Activated naive CD8-positive, alpha-beta T cell treated with anti-CD3 and anti-CD28 coated beads, Interleukin-2, amount 10 ng/mL, durations not matched to agents 7 days and 5 days (primary cell): ENCODE results near the gene SRR. TPM values are rescaled to one million over a fixed set of nuclear protein-coding genes. Genes with fewer than 3 reads are reported as not detected.

Experiments
- ATAC-seq: fragments of 150-1000 bp; cut with Tn5 transposase; one replicate; pipeline ENCODE4 v1.10.0; 2021; ENCODE audit warnings: low read depth, moderate library complexity
- POLR2A ChIA-PET: fragments of 350-600 bp; sonication (Branson Sonifier 250); formaldehyde crosslinking; loops from one replicate; lab custom pipeline; 2021; ENCODE audit warnings: antibody characterized with exemption; lab: Charles Lee
- DNase-seq: peaks from one replicate; pipeline ENCODE4 v3.0.0; 2021
- H3K27ac Mint-ChIP-seq: one replicate; pipeline ENCODE4 v1.8.0; 2022; ENCODE audit warnings: mild to moderate bottlenecking, mixed read lengths
- H3K27me3 Mint-ChIP-seq: one replicate; pipeline ENCODE4 v1.8.0; 2022; ENCODE audit warnings: mild to moderate bottlenecking, moderate library complexity, mixed read lengths
- H3K36me3 Mint-ChIP-seq: one replicate; pipeline ENCODE4 v1.8.0; 2021; ENCODE audit warnings: mild to moderate bottlenecking, mixed read lengths
- H3K4me1 Mint-ChIP-seq: one replicate; pipeline ENCODE4 v1.8.0; 2021; ENCODE audit warnings: mixed read lengths
- H3K4me3 Mint-ChIP-seq: one replicate; pipeline ENCODE4 v1.8.0; 2022; ENCODE audit warnings: mild to moderate bottlenecking, moderate library complexity, mixed read lengths
- H3K9me3 Mint-ChIP-seq: one replicate; pipeline ENCODE4 v1.8.0; 2021; ENCODE audit warnings: mixed read lengths
- total RNA-seq, 2 experiments: library from RNA; stranded (reverse); gene quantifications; one replicate each; pipeline ENCODE4 v1.2.3, GENCODE V29; 2021

The SRR gene
- total RNA-seq, 2 experiments from 2014 or later: 16.3 to 19.8 TPM

DNA sequence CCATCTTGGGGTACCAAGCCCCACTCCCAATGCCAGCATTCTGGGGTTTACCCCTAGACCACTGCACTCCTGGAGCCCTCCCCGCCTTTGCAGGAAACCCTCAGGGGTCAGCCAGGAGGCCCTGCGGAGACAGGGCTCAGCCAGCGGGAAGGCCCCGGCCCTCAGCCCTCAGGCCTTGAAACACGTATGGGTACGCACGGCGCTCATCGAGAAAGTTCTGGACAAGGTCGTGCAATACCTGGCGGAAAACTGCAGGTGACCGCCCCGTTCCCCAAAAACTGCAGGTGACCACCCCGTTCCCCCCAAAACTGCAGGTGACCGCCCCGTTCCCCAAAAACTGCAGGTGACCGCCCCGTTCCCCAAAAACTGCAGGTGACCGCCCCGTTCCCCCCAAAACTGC lies 58.3 kb downstream of the SRR start:
- Mint-ChIP-seq H3K27me3 (no peaks in the 10 kb centered on the region), H3K9me3 (no peaks in the 10 kb centered on the region), H3K36me3 (peaks cover 8% of the 10 kb centered on the region), H3K4me1 (peaks cover 2% of the 10 kb centered on the region), H3K27ac (no peak overlapping the region), H3K4me3 (no peak overlapping the region)
- POLR2A ChIA-PET: no interaction called here
- no peak for DNase-seq
- ATAC-seq: no peak

DNA sequence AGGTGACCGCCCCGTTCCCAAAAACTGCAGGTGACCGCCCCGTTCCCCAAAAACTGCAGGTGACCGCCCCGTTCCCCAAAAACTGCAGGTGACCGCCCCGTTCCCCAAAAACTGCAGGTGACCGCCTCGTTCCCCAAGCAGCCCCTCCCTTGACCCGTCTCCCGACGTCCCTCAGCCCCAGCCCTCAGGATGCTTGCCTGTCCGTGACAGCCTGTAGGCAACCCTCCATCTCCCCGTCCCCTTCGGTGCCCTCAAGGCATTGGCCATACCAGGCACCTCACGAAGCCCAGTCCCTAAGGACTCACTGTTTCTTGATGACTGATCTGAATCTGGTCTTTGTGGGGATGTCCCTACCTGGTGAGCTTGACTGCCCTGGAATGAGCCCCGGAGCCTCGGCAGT lies 58.7 kb downstream of the SRR start:
- peaks cover 4% of the 10 kb centered on the region for H3K4me1 Mint-ChIP-seq
- ATAC-seq (no peak), DNase-seq (no peak)
- H3K36me3 Mint-ChIP-seq: peaks cover 8% of the 10 kb centered on the region
- H3K27ac Mint-ChIP-seq: no peak overlapping the region
- no peaks in the 10 kb centered on the region for H3K27me3 Mint-ChIP-seq
- no peaks in the 10 kb centered on the region for H3K9me3 Mint-ChIP-seq
- no peak overlapping the region for H3K4me3 Mint-ChIP-seq
- POLR2A ChIA-PET: no interaction called here

DNA sequence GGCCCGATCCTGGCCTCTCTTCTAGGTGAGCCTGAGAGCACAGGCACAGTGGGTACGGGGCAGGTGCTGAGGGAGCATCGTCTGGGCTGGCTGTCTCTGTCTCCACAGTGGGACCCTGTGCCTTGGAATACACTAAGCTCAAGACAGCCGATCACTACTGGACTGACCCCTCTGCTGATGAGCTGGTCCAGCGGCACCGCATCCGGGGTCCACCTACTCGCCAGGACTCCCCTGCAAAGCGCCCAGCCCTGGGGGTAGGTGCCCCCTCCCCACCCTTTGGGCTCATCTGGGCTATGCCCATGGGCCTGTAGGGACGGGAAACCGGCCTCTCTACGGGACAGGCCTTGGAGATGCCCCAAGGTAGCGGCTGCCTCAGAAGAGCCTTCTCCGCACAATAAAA lies 59.1 kb downstream of the SRR start:
- H3K4me3 Mint-ChIP-seq: no peak overlapping the region
- POLR2A ChIA-PET: no interaction called here
- no peaks in the 10 kb centered on the region for H3K27me3 Mint-ChIP-seq
- DNase-seq (no peak), ATAC-seq (no peak)
- H3K4me1 Mint-ChIP-seq: peaks cover 4% of the 10 kb centered on the region
- no peaks in the 10 kb centered on the region for H3K9me3 Mint-ChIP-seq
- peaks cover 8% of the 10 kb centered on the region for H3K36me3 Mint-ChIP-seq
- no peak overlapping the region for H3K27ac Mint-ChIP-seq

DNA sequence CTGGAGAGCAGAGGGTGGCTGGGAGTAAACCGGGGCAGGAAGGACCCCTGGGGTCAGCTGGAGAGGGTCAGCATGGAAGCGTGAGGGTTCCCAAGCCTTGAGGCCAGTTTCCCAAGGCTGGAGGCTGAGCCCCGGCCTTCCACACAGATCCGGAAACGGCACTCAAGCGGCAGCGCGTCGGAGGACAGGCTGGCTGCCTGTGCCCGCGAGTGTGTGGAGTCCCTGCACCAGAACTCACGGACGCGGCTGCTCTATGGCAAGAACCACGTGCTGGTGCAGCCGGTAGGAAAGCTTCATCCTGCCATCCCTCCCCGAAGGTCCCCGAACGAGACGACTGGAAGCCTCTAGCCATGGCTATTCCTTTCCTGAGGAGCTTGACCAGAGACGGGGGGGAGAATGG lies 59.6 kb downstream of the SRR start:
- no peaks in the 10 kb centered on the region for H3K9me3 Mint-ChIP-seq

DNA sequence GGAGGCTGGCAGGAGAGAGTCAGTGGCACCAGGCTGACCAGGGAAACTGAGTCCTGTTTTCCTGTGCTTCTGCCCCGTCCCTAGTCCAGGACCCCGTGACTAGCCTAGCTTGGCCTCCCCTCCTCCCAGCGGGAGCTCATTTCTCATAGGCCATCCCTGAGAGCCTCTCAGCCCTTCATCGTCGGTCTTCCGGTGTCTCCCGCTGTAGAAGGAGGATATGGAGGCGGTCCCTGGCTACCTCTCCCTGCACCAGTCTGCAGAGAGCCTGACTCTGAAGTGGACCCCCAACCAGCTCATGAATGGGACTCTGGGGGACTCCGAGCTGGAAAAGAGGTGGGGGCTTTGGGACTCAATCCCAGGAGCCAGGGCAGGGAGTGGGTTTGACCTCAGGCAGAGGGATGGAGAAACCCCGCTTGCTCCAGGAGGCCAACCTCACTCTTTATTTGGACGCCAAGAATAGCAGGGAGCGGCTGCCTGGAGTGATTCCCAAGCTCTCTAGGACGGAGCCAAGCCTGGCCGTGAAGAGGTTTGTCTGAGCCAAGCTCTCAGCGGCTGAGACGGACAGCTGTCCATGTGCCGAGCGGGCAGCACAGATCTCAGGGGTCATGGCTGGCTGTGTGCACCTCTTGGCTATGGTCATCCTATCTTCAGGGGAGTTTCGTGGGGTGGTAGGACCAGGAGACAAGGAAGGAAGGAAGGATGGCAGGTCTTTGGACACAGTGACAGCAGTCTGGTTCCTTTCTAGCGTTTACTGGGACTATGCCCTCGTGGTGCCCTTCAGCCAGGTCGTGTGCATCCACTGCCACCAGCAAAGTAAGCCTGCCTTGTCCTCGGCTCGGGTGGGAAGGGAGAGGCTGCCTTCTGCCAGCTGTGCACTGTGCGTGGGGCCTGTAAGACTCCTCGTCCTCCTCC lies 60.4 kb downstream of the SRR start:
- DNase-seq: no peak
- POLR2A ChIA-PET: no interaction called here
- no peak overlapping the region for H3K27ac Mint-ChIP-seq

More for the DNA sequence above, 59.6 kb downstream of the SRR start:
- no peak for DNase-seq
- H3K27ac Mint-ChIP-seq: no peak overlapping the region
- H3K36me3 Mint-ChIP-seq: peaks cover 8% of the 10 kb centered on the region
- no peak for ATAC-seq
- peaks cover 4% of the 10 kb centered on the region for H3K4me1 Mint-ChIP-seq
- no peak overlapping the region for H3K4me3 Mint-ChIP-seq
- H3K27me3 Mint-ChIP-seq: no peaks in the 10 kb centered on the region
- POLR2A ChIA-PET: no interaction called here

DNA sequence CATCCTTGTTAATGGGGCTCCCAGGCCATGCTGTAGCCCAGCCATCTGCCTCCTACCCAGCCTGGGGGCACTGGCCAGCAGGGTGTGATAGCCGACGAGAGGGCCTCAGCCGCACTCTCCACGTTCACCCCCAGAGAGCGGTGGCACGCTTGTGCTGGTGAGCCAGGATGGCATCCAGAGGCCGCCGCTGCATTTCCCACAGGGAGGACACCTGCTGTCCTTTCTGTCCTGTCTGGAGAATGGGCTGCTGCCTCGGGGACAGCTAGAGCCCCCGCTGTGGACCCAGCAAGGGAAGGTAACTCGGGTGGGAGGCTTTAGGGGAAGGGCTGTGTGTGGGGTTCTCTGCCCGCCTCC lies 61.0 kb downstream of the SRR start:
- POLR2A ChIA-PET: interaction anchor here (0.6 kb wide), 1 partner anchor 68 kb away, joined by 7 read pairs; no protein-coding TSS in a partner anchor

More for the DNA sequence above, 60.4 kb downstream of the SRR start:
- Mint-ChIP-seq H3K27me3 (no peaks in the 10 kb centered on the region), H3K9me3 (no peaks in the 10 kb centered on the region), H3K4me3 (no peak overlapping the region), H3K4me1 (peaks cover 4% of the 10 kb centered on the region), H3K36me3 (peaks cover 8% of the 10 kb centered on the region)
- no peak for ATAC-seq

DNA sequence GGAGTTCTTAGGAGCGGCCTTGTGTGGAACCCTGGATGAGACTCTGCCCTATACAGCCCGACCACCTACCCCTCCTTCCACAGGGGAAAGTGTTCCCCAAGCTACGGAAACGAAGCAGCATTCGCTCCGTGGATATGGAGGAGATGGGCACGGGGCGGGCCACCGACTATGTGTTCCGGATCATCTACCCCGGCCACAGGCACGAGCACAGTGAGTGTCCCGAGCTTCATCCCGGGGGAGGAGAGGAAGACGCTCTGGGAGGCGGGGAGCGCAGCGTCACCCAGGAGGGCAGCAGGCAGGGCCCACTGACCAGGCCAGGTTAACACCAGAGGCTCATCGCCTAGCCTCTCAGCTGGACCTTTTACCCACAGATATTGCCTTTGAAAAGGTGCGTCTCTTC lies 61.4 kb downstream of the SRR start:
- H3K36me3 Mint-ChIP-seq: peaks cover 8% of the 10 kb centered on the region
- POLR2A ChIA-PET: interaction anchor here (0.6 kb wide), 1 partner anchor 69 kb away, joined by 7 read pairs; no protein-coding TSS in a partner anchor
- no peaks in the 10 kb centered on the region for H3K27me3 Mint-ChIP-seq
- peaks cover 4% of the 10 kb centered on the region for H3K4me1 Mint-ChIP-seq
- ATAC-seq: no peak
- H3K9me3 Mint-ChIP-seq: no peaks in the 10 kb centered on the region
- DNase-seq: no peak
- no peak overlapping the region for H3K4me3 Mint-ChIP-seq
- no peak overlapping the region for H3K27ac Mint-ChIP-seq

More for the DNA sequence above, 61.0 kb downstream of the SRR start:
- no peaks in the 10 kb centered on the region for H3K27me3 Mint-ChIP-seq
- no peaks in the 10 kb centered on the region for H3K9me3 Mint-ChIP-seq
- H3K4me3 Mint-ChIP-seq: no peak overlapping the region
- no peak for ATAC-seq
- no peak overlapping the region for H3K27ac Mint-ChIP-seq
- H3K4me1 Mint-ChIP-seq: peaks cover 4% of the 10 kb centered on the region
- peaks cover 8% of the 10 kb centered on the region for H3K36me3 Mint-ChIP-seq
- no peak for DNase-seq

DNA sequence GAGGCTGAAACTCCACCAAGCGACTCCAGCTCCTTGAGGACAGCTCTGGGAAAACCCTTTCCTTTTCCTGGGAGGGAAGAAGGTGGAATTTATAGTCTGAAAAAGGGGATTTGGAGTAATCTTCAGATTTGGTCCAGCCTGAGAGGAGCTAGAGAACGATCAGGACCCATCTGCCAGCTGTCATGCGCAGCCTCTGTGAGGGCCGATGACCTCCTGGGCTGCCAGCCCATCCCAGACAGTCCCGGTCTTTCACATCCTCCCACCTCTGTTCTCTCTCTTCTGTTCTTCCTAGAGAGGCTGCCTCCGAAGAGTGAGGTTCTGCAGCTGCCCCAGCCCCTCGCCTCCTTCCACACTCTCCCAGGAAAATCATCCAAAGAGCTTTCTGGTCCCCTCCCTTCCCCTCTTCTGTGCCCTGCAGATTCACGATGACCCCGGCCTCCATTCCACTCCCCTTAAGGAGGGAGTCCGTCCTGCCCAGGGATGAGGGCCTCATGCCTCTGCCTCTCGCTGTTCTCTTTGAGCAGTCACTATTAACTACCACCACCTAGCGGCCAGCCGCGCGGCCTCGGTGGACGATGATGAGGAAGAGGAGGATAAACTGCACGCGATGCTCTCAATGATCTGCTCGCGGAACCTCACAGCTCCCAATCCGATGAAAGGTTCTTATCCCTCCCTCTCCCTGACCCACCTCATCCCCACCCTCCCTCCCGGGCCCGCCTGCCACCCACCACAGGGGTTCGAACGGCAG lies 63.2 kb downstream of the SRR start:
- DNase-seq (no peak), ATAC-seq (no peak)
- Mint-ChIP-seq H3K4me3 (no peak overlapping the region), H3K9me3 (no peaks in the 10 kb centered on the region), H3K4me1 (peaks cover 1% of the 10 kb centered on the region), H3K27ac (no peak overlapping the region), H3K36me3 (peaks cover 3% of the 10 kb centered on the region), H3K27me3 (no peaks in the 10 kb centered on the region)
- POLR2A ChIA-PET: no interaction called here

DNA sequence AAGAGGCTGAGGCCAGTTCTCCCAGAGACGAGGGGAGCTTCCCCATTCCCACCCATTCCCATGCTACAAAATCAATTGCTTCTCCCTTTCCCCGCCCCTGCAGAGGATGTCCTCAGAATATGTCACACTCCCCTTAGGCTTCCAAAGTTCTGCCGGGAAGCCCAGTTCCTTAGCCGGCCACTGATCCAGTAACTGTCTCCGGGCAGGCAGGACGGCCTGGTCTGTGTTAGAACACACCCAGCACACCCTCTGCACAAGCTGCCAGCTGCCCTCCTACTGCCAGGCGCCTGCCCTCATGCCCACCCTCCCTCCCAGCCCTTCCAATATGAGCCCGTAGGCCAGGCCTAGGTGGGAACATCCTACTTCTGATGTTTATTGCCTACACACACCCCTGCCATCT lies 64.6 kb downstream of the SRR start:
- Mint-ChIP-seq H3K27ac (no peak overlapping the region), H3K4me1 (peaks cover 1% of the 10 kb centered on the region), H3K4me3 (no peak overlapping the region), H3K27me3 (no peaks in the 10 kb centered on the region), H3K9me3 (no peaks in the 10 kb centered on the region), H3K36me3 (no peaks in the 10 kb centered on the region)
- POLR2A ChIA-PET: no interaction called here
- no peak for ATAC-seq
- DNase-seq: no peak

DNA sequence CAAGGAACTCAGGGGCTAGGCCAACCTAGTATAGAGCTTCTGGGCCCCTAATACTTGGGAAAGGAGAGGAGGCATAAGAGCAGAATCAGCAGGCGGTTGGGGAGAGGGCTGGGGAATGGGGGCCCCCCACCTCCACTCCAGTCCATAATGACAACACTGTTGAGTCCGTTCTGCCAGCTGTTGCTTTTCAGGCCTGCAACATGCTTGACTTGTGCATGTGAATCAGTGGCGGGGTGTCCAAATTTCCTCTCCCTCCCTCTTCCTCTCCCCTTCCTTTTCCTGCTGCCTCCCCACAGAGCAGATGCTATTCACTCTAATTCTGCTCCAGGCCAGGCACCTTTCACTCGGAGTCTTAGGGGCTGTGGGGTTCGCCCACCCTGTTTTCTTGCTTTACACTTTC lies 65.3 kb downstream of the SRR start:
- Mint-ChIP-seq H3K36me3 (no peaks in the 10 kb centered on the region), H3K4me3 (no peak overlapping the region), H3K4me1 (peaks cover 1% of the 10 kb centered on the region), H3K27ac (no peak overlapping the region), H3K9me3 (no peaks in the 10 kb centered on the region), H3K27me3 (no peaks in the 10 kb centered on the region)
- DNase-seq (no peak), ATAC-seq (no peak)
- POLR2A ChIA-PET: no interaction called here

DNA sequence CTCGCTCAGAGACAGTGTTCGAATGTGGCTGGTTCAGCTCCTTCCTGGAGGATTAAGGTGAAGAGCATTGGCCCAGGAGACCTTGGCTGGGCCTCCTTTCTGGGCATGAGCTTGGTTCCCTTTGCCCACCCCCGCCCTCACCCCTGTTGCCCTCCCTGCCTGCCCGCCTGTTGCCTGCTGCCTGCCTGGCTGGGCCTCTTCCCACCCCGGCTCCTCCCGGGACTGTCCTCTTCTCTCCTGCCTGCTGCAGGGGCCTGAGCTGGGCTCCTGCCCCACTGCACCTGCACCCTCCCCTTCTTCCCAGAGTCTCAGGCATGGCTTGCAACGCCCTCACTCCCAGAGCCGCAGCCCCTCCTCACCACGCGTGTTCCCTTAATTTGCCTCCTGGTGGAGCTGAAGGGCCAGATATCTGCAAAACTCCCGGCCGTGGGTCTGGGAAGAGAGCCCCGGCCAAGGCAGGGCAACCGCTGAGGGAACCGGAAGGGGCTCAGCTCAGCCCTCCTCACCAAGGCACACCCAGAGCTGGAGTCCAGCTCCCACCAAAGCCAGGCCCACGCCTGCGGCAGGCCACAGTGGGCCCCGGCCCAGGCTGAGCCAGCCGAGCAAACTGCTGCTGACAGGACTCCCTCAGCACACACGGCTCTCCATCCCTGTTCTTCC lies 65.9 kb downstream of the SRR start:
- POLR2A ChIA-PET: no interaction called here
- no peak overlapping the region for H3K27ac Mint-ChIP-seq
- no peaks in the 10 kb centered on the region for H3K36me3 Mint-ChIP-seq

DNA sequence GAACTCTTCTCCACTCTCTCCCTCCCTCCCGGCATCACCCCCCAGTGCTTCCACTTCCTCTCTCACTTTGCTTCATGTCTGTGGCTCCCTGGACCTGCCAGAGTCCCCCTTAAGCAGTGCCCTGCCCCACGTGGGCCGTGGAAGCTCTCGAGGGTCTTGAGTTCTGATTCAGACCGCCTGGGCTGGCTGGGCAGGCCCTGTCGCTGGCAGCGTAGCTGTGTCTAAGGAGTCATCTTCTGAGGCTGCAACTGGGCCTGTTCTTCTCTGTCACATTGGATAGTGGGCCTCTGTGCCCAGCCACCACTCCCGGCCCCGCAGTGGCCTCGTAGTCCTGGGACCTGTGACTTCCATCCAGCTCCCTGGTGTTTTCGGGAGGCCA lies 66.5 kb downstream of the SRR start:
- peaks cover 1% of the 10 kb centered on the region for H3K4me1 Mint-ChIP-seq
- no peaks in the 10 kb centered on the region for H3K9me3 Mint-ChIP-seq
- no peak overlapping the region for H3K27ac Mint-ChIP-seq
- POLR2A ChIA-PET: no interaction called here
- no peaks in the 10 kb centered on the region for H3K27me3 Mint-ChIP-seq
- no peaks in the 10 kb centered on the region for H3K36me3 Mint-ChIP-seq
- H3K4me3 Mint-ChIP-seq: no peak overlapping the region
- ATAC-seq: no peak
- DNase-seq: no peak

More for the DNA sequence above, 65.9 kb downstream of the SRR start:
- H3K4me1 Mint-ChIP-seq: peaks cover 1% of the 10 kb centered on the region
- no peak for ATAC-seq
- DNase-seq: no peak
- H3K4me3 Mint-ChIP-seq: no peak overlapping the region
- H3K27me3 Mint-ChIP-seq: no peaks in the 10 kb centered on the region
- no peaks in the 10 kb centered on the region for H3K9me3 Mint-ChIP-seq
